Activated CD8-positive, alpha-beta memory T cell treated with anti-CD3 and anti-CD28 coated beads, Interleukin-2, amount 10 ng/mL, durations not matched to agents 7 days and 5 days (primary cell): ENCODE measurements around the gene PPT1. TPM values are rescaled to one million over a fixed set of nuclear protein-coding genes. Genes with fewer than 3 reads are reported as not detected.
A peak's percentile ranks its signal among the peaks of the same experiment; 100 is the strongest.

Experiments used
- ATAC-seq: fragments of 150-1000 bp; cut with Tn5 transposase; one replicate; pipeline ENCODE4 v1.10.0; 2021; ENCODE audit warnings: moderate library complexity
- CTCF ChIA-PET: fragments of 350-600 bp; sonication (Branson Sonifier 250); formaldehyde crosslinking; loops from one replicate; lab custom pipeline; 2021; ENCODE audit warnings: antibody characterized with exemption; lab: Charles Lee
- DNase-seq: peaks from one replicate; pipeline ENCODE4 v3.0.0-alpha.2; 2020
- H3K27ac Mint-ChIP-seq: one replicate; pipeline ENCODE4 v1.8.0; 2021; ENCODE audit warnings: mild to moderate bottlenecking, mixed read lengths
- H3K27me3 Mint-ChIP-seq: one replicate; pipeline ENCODE4 v1.8.0; 2021; ENCODE audit warnings: mixed read lengths
- H3K36me3 Mint-ChIP-seq: one replicate; pipeline ENCODE4 v1.8.0; 2021; ENCODE audit warnings: mild to moderate bottlenecking, mixed read lengths
- H3K4me1 Mint-ChIP-seq: one replicate; pipeline ENCODE4 v1.8.0; 2021; ENCODE audit warnings: mixed read lengths
- H3K4me3 Mint-ChIP-seq: one replicate; pipeline ENCODE4 v1.8.0; 2021; ENCODE audit warnings: mild to moderate bottlenecking, moderate library complexity, mixed read lengths
- H3K9me3 Mint-ChIP-seq: one replicate; pipeline ENCODE4 v1.8.0; 2022; ENCODE audit warnings: low read depth, mixed read lengths
- total RNA-seq, 2 experiments: library from RNA; stranded (reverse); gene quantifications; one replicate each; pipeline ENCODE4 v1.2.3, GENCODE V29; 2021

Gene PPT1
- total RNA-seq: 10 to 100 TPM; 74.1 to 96.6 TPM

GRCh38 chr1:40096977-40097782, at the start of gene PPT1:
Gene PPT1, minus strand, starts transcription at chr1:40097252. Its CDS starts 14 bp downstream, at chr1:40097238.
- peaks cover 7% of the 10 kb centered on the region for H3K27me3 Mint-ChIP-seq
- ATAC-seq (peak; percentile 95), DNase-seq (peak; percentile 87)
- CTCF ChIA-PET: interaction anchor here (1.1 to 3.7 kb wide), 5 partner anchors 12 to 241 kb away, joined by 3 to 13 read pairs (median 7); no protein-coding TSS in a partner anchor
- peak within 1 kb of the TSS; percentile 84 for H3K4me3 Mint-ChIP-seq
- H3K27ac Mint-ChIP-seq: peak within 1 kb of the TSS; percentile 89
- H3K9me3 Mint-ChIP-seq: no peaks in the 10 kb centered on the region
- peaks cover 18% of the 10 kb centered on the region for H3K36me3 Mint-ChIP-seq
- H3K4me1 Mint-ChIP-seq: peaks cover 38% of the 10 kb centered on the region

GRCh38 chr1:40143891-40144575, 47.0 kb upstream of the PPT1 start:
- ATAC-seq: peak; percentile 83
- H3K9me3 Mint-ChIP-seq: no peaks in the 10 kb centered on the region
- no peak overlapping the region for H3K27ac Mint-ChIP-seq
- H3K4me3 Mint-ChIP-seq: no peak overlapping the region
- H3K36me3 Mint-ChIP-seq: no peaks in the 10 kb centered on the region
- peaks cover 38% of the 10 kb centered on the region for H3K27me3 Mint-ChIP-seq
- peaks cover 16% of the 10 kb centered on the region for H3K4me1 Mint-ChIP-seq
- DNase-seq: peak; percentile 68
- CTCF ChIA-PET: interaction anchor here (0.6 to 5.4 kb wide), 42 partner anchors 10 to 388 kb away, joined by 3 to 66 read pairs (median 4); partner anchors contain the start of gene COL9A2

GRCh38 chr1:40141878-40142535, 45.0 kb upstream of the PPT1 start:
- no peak for ATAC-seq
- CTCF ChIA-PET: interaction anchor here (0.6 to 5.4 kb wide), 7 partner anchors 12 to 263 kb away, joined by 3 to 66 read pairs (median 19); partner anchors contain the start of gene COL9A2

GRCh38 chr1:40140211-40140973, 43.3 kb upstream of the PPT1 start:
- ATAC-seq (peak; percentile 36), DNase-seq (no peak)
- Mint-ChIP-seq H3K27ac (no peak overlapping the region), H3K4me1 (peaks cover 14% of the 10 kb centered on the region), H3K9me3 (no peaks in the 10 kb centered on the region), H3K27me3 (peaks cover 16% of the 10 kb centered on the region), H3K4me3 (no peak overlapping the region), H3K36me3 (no peaks in the 10 kb centered on the region)
- CTCF ChIA-PET: interaction anchor here (0.6 to 3.6 kb wide), 6 partner anchors 12 to 452 kb away, joined by 3 to 27 read pairs (median 4); partner anchors contain the start of gene SMAP2

More at GRCh38 chr1:40141878-40142535, 45.0 kb upstream of the PPT1 start:
- H3K36me3 Mint-ChIP-seq: no peaks in the 10 kb centered on the region
- H3K9me3 Mint-ChIP-seq: no peaks in the 10 kb centered on the region
- peaks cover 14% of the 10 kb centered on the region for H3K4me1 Mint-ChIP-seq
- no peak overlapping the region for H3K4me3 Mint-ChIP-seq
- peaks cover 29% of the 10 kb centered on the region for H3K27me3 Mint-ChIP-seq
- no peak for DNase-seq
- H3K27ac Mint-ChIP-seq: no peak overlapping the region

DNA sequence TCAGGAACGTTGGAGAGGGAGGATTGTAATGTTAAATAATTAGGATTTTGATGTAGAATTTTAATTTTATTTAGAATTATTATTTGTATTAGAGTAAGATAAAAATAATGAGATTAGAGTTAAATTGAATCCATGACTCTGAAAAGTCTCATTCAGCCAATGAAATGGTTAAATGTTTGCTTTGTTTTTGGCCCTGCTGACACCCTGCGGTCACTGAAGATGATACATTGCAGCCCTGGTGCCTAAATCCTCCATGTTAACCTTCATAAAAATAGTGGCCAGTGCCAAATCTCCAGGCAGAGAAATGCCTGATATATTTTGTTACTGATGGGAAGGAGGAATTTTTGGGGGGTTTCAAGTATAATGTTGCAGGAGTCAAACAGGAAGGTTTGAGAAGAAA, 36.8 kb upstream of the PPT1 start:
- Mint-ChIP-seq H3K27me3 (peaks cover 8% of the 10 kb centered on the region), H3K36me3 (peaks cover 1% of the 10 kb centered on the region), H3K27ac (no peak overlapping the region), H3K4me3 (no peak overlapping the region), H3K4me1 (peaks cover 4% of the 10 kb centered on the region), H3K9me3 (no peaks in the 10 kb centered on the region)
- DNase-seq: no peak
- no peak for ATAC-seq
- CTCF ChIA-PET: no interaction called here

DNA sequence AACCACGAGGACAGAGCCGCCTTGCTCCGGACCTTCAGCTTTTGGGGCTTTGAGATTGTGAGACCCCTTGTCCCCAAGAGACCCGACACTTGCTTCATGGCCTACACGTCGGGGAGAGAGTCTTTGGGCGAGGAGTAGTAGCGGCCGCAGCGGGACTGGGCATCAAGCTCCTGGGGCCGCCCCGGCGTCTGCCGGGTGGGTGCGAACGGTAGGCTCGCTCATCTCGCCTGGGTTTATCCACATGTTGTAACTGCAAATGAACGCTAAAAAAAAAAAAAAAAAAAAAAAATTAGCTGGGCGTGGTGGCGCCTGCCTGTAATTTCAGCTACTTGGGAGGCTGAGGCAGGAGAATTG, 36.2 kb upstream of the PPT1 start:
- H3K9me3 Mint-ChIP-seq: no peaks in the 10 kb centered on the region
- H3K27ac Mint-ChIP-seq: no peak overlapping the region
- H3K4me1 Mint-ChIP-seq: peaks cover 4% of the 10 kb centered on the region
- no peak overlapping the region for H3K4me3 Mint-ChIP-seq
- ATAC-seq (no peak), DNase-seq (no peak)
- CTCF ChIA-PET: interaction anchor here (1.6 kb wide), 1 partner anchor 205 kb away, joined by 5 read pairs; no protein-coding TSS in a partner anchor
- H3K36me3 Mint-ChIP-seq: peaks cover 1% of the 10 kb centered on the region
- peaks cover 6% of the 10 kb centered on the region for H3K27me3 Mint-ChIP-seq

DNA sequence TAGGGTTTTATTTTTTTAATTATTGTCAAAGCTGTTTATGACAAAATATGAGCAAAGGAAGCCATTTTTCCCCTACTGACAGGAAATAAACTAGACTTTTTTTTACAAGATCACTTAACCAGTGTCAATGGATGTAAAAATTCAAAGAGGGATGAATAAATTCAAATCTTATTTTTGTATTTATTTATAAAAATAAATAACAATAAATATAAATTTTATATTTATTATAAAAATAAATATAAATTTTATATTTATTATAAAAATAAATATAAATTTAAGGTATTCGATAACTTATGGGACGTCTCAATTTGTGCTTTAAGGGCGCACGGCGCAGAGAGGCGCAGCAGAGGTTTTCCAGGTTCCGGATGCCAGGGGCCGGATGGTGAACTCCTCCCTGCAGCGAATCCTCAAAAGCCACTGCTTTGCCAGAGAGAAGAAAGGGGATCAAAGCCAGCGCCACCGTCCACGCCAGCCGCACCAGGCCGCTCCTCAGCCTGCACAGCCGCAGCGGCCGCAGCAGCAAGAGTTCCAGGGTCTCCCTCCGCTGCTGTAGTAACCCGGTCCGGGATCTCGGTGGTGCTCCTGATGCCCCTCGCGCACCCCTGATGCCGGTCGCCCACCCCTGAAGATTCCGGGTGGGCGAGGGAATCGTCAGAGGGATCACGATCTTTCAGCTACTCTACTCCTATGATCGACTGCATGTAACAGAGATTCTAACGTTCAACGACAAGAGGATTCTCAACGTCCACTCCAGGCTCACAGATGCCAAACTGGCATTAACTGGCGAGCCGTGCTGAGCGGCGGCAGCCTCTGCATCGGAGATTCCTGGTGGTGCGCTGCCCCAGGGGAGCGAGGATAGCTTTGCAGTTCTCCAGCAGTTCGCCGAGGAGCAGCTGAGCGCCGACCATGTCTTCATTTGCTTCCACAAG, 35.6 kb upstream of the PPT1 start:
- H3K27ac Mint-ChIP-seq: no peak overlapping the region
- ATAC-seq (no peak), DNase-seq (no peak)
- no peak overlapping the region for H3K4me3 Mint-ChIP-seq
- H3K4me1 Mint-ChIP-seq: peaks cover 4% of the 10 kb centered on the region
- CTCF ChIA-PET: interaction anchor here (0.6 to 1.6 kb wide), 3 partner anchors 11 to 463 kb away, joined by 3 to 5 read pairs (median 4); no protein-coding TSS in a partner anchor
- H3K27me3 Mint-ChIP-seq: peaks cover 5% of the 10 kb centered on the region
- H3K36me3 Mint-ChIP-seq: peaks cover 1% of the 10 kb centered on the region
- no peaks in the 10 kb centered on the region for H3K9me3 Mint-ChIP-seq

GRCh38 chr1:40130892-40131291, 33.8 kb upstream of the PPT1 start:
- ATAC-seq (no peak), DNase-seq (no peak)
- H3K36me3 Mint-ChIP-seq: peaks cover 1% of the 10 kb centered on the region
- no peaks in the 10 kb centered on the region for H3K9me3 Mint-ChIP-seq
- H3K27me3 Mint-ChIP-seq: peaks cover 5% of the 10 kb centered on the region
- peaks cover 4% of the 10 kb centered on the region for H3K4me1 Mint-ChIP-seq
- no peak overlapping the region for H3K27ac Mint-ChIP-seq
- CTCF ChIA-PET: interaction anchor here (1.0 to 1.3 kb wide), 2 partner anchors 13 to 208 kb away, joined by 3 read pairs; no protein-coding TSS in a partner anchor
- H3K4me3 Mint-ChIP-seq: no peak overlapping the region

GRCh38 chr1:40122855-40123254, 25.8 kb upstream of the PPT1 start:
- CTCF ChIA-PET: no interaction called here
- H3K4me3 Mint-ChIP-seq: no peak overlapping the region
- no peaks in the 10 kb centered on the region for H3K36me3 Mint-ChIP-seq
- H3K4me1 Mint-ChIP-seq: no peaks in the 10 kb centered on the region
- no peaks in the 10 kb centered on the region for H3K9me3 Mint-ChIP-seq
- no peak for ATAC-seq
- peaks cover 13% of the 10 kb centered on the region for H3K27me3 Mint-ChIP-seq
- no peak for DNase-seq
- H3K27ac Mint-ChIP-seq: no peak overlapping the region

- ATAC-seq (no peak), DNase-seq (no peak)
- Mint-ChIP-seq H3K27ac (no peak overlapping the region), H3K36me3 (no peaks in the 10 kb centered on the region), H3K27me3 (peaks cover 25% of the 10 kb centered on the region), H3K4me3 (no peak overlapping the region), H3K9me3 (no peaks in the 10 kb centered on the region), H3K4me1 (no peaks in the 10 kb centered on the region)
- CTCF ChIA-PET: interaction anchor here (0.8 to 1.0 kb wide), 2 partner anchors 33 to 219 kb away, joined by 3 to 5 read pairs; no protein-coding TSS in a partner anchor
Measured at GRCh38 chr1:40120128-40120527, 23.1 kb upstream of the PPT1 start.

DNA sequence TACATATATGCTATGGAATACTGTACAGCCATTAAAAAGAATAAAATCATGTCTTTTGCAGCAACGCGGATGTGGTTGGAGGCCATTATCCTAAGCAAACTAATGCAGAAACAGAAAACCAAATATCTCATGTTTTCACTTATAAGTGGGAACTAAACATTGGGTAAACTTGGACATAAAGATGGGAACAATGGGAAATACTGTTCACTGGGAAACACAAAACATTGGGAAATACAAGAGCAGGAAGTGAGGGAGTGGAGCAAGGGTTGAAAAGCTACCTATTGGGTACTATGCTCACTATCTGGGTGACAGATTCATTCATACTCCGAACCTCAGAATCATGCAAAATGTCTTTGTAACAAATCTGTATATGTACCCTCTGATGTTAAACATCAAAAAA, 17.3 kb upstream of the PPT1 start:
- Mint-ChIP-seq H3K4me3 (no peak overlapping the region), H3K27ac (no peak overlapping the region), H3K36me3 (peaks cover 12% of the 10 kb centered on the region), H3K4me1 (no peaks in the 10 kb centered on the region), H3K9me3 (peaks cover 12% of the 10 kb centered on the region), H3K27me3 (peaks cover 49% of the 10 kb centered on the region)
- CTCF ChIA-PET: interaction anchor here (1.6 kb wide), 1 partner anchor 30 kb away, joined by 4 read pairs; no protein-coding TSS in a partner anchor
- DNase-seq (no peak), ATAC-seq (no peak)
